H9 (cell line): ENCODE results near the gene RITA1. TPM values are rescaled to one million over a fixed set of nuclear protein-coding genes. Genes with fewer than 3 reads are reported as not detected.

Experiments used
- DNase-seq: peaks from one replicate; pipeline ENCODE4 v3.0.0-alpha.2; 2017
- H2AFZ ChIP-seq: one replicate; pipeline ENCODE4 v1.6.1; 2013; ENCODE audit warnings: mild to moderate bottlenecking, low read length, control low read depth, moderate library complexity
- H2AK5ac ChIP-seq: 2 replicates; pipeline ENCODE4 v1.6.1; 2013; ENCODE audit warnings: low read length, control low read depth, mixed read lengths; ENCODE audit not compliant: insufficient read length
- H2BK120ac ChIP-seq: one replicate; pipeline ENCODE4 v1.6.1; 2013; ENCODE audit warnings: low read depth, mild to moderate bottlenecking, low read length, control low read depth, inconsistent platforms; ENCODE audit not compliant: poor library complexity, severe bottlenecking
- H2BK12ac ChIP-seq: 2 replicates; pipeline ENCODE4 v1.6.1; 2013; ENCODE audit warnings: low read length, control low read depth, mixed read lengths, low read depth; ENCODE audit not compliant: insufficient read length
- H2BK15ac ChIP-seq: 2 replicates; pipeline ENCODE4 v1.6.1; 2013; ENCODE audit warnings: low read depth, low read length, control low read depth
- H2BK20ac ChIP-seq: one replicate; pipeline ENCODE4 v1.6.1; 2013; ENCODE audit warnings: low read depth, mild to moderate bottlenecking, low read length, control low read depth, inconsistent platforms; ENCODE audit not compliant: poor library complexity, severe bottlenecking
- H2BK5ac ChIP-seq: 2 replicates; pipeline ENCODE4 v1.6.1; 2013; ENCODE audit warnings: low read length, control low read depth, mixed read lengths; ENCODE audit not compliant: insufficient read length
- H3K14ac ChIP-seq: 2 replicates; pipeline ENCODE4 v1.6.1; 2013; ENCODE audit warnings: low read length, control low read depth; ENCODE audit not compliant: insufficient read depth
- H3K18ac ChIP-seq: 2 replicates; pipeline ENCODE4 v1.6.1; 2013; ENCODE audit warnings: low read depth, mild to moderate bottlenecking, mixed read lengths, low read length, control low read depth; ENCODE audit not compliant: insufficient read length
- H3K23ac ChIP-seq: 2 replicates; pipeline ENCODE4 v1.6.1; 2013; ENCODE audit warnings: low read length, control low read depth, mixed read lengths, low read depth; ENCODE audit not compliant: insufficient read length
- H3K23me2 ChIP-seq: 2 replicates; pipeline ENCODE4 v1.6.1; 2013; ENCODE audit warnings: low read depth, mild to moderate bottlenecking, mixed read lengths, low read length, control low read depth; ENCODE audit not compliant: insufficient read length, poor library complexity, severe bottlenecking
- H3K27ac ChIP-seq: 2 replicates; pipeline ENCODE4 v1.5.1; 2013; ENCODE audit warnings: low read length, control low read depth, mixed read lengths, low read depth; ENCODE audit not compliant: insufficient read length
- H3K27me3 ChIP-seq: 2 replicates; pipeline ENCODE4 v1.6.1; 2013; ENCODE audit warnings: low read length, control low read depth, inconsistent platforms; ENCODE audit not compliant: insufficient read depth
- H3K4ac ChIP-seq: 2 replicates; pipeline ENCODE4 v1.6.1; 2013; ENCODE audit warnings: low read depth, mild to moderate bottlenecking, control low read depth, inconsistent platforms, low read length, moderate library complexity
- H3K4me1 ChIP-seq: 2 replicates; pipeline ENCODE4 v1.6.1; 2013; ENCODE audit warnings: low read length, control low read depth, inconsistent platforms; ENCODE audit not compliant: insufficient read depth
- H3K4me2 ChIP-seq: 2 replicates; pipeline ENCODE4 v1.6.1; 2013; ENCODE audit warnings: low read length, control low read depth, mixed read lengths; ENCODE audit not compliant: insufficient read length, insufficient read depth
- H3K56ac ChIP-seq: 2 replicates; pipeline ENCODE4 v1.6.1; 2013; ENCODE audit warnings: low read depth, mild to moderate bottlenecking, mixed read lengths, low read length, control low read depth; ENCODE audit not compliant: insufficient read length
- H3K79me1 ChIP-seq: 2 replicates; pipeline ENCODE4 v1.6.1; 2013; ENCODE audit warnings: low read depth, mild to moderate bottlenecking, moderate library complexity, low read length, control low read depth, inconsistent platforms; ENCODE audit not compliant: insufficient read depth, poor library complexity, severe bottlenecking
- H3K79me2 ChIP-seq: 2 replicates; pipeline ENCODE4 v1.6.1; 2013; ENCODE audit warnings: low read length, control low read depth, inconsistent platforms; ENCODE audit not compliant: insufficient read depth
- H3K9ac ChIP-seq: 2 replicates; pipeline ENCODE4 v1.6.1; 2013; ENCODE audit warnings: low read length, control low read depth, mixed read lengths; ENCODE audit not compliant: insufficient read length; ENCODE audit errors: extremely low read depth
- H3K9me3 ChIP-seq: one replicate; pipeline ENCODE4 v1.6.1; 2013; ENCODE audit warnings: low read depth, low read length, inconsistent platforms; ENCODE audit not compliant: control insufficient read depth
- H3T11ph ChIP-seq: one replicate; pipeline ENCODE4 v1.6.1; 2013; ENCODE audit warnings: mild to moderate bottlenecking, low read length, control low read depth, inconsistent platforms
- H4K20me1 ChIP-seq: one replicate; pipeline ENCODE4 v1.6.1; 2013; ENCODE audit not compliant: control insufficient read depth, insufficient read length, insufficient read depth
- H4K5ac ChIP-seq: 2 replicates; pipeline ENCODE4 v1.6.1; 2013; ENCODE audit warnings: low read depth, mild to moderate bottlenecking, mixed read lengths, low read length, control low read depth; ENCODE audit not compliant: insufficient read length
- H4K8ac ChIP-seq: replicated peaks from 2 replicates; pipeline ENCODE4 v1.6.1; 2013; ENCODE audit warnings: low read length, control low read depth, mixed read lengths, low read depth; ENCODE audit not compliant: insufficient read length
- H4K91ac ChIP-seq: 2 replicates; pipeline ENCODE4 v1.6.1; 2013; ENCODE audit warnings: low read depth, mild to moderate bottlenecking, moderate library complexity, mixed read lengths, low read length, control low read depth; ENCODE audit not compliant: insufficient read length
- H3K27ac Mint-ChIP-seq, 3 experiments: 2 replicates in 2 of 3; 3 replicates in 1 of 3; pipeline ENCODE4 v1.8.0; 2020 to 2021; ENCODE audit warnings: mixed read lengths in 3 of 3, mild to moderate bottlenecking in 1 of 3, moderate library complexity in 1 of 3
- H3K27me3 Mint-ChIP-seq: 2 replicates; pipeline ENCODE4 v1.8.0; 2021; ENCODE audit warnings: low read depth, mild to moderate bottlenecking, moderate library complexity, mixed read lengths
- H3K36me3 Mint-ChIP-seq, 3 experiments: 2 replicates in 2 of 3; 3 replicates in 1 of 3; pipeline ENCODE4 v1.8.0; 2020 to 2021; ENCODE audit warnings: low read depth in 3 of 3, mixed read lengths in 3 of 3; ENCODE audit not compliant: insufficient read depth in 1 of 3
- H3K4me1 Mint-ChIP-seq, 2 experiments: 2 replicates each; pipeline ENCODE4 v1.8.0; 2020; ENCODE audit warnings: mixed read lengths in 2 of 2
- H3K4me3 Mint-ChIP-seq, 2 experiments: 2 replicates in 1 of 2; 3 replicates in 1 of 2; pipeline ENCODE4 v1.8.0; 2020 to 2021; ENCODE audit warnings: mild to moderate bottlenecking in 2 of 2, mixed read lengths in 2 of 2, moderate library complexity in 1 of 2
- H3K9me3 Mint-ChIP-seq, 2 experiments: 2 replicates in 1 of 2; 3 replicates in 1 of 2; pipeline ENCODE4 v1.8.0; 2020; ENCODE audit warnings: mild to moderate bottlenecking in 2 of 2, mixed read lengths in 2 of 2, moderate library complexity in 1 of 2
- CTCF ChIP-seq: fragments of 200-600 bp; sonication (generic); conservative IDR thresholded peaks from 3 replicates; pipeline ENCODE4 v1.8.0; 2021; ENCODE audit warnings: antibody characterized with exemption, mild to moderate bottlenecking
- WGBS: extraction: QIAGEN DNeasy Blood & Tissue Kit; methylation state at CpG from one replicate; pipeline ENCODE4 v1.1.7; 2013; ENCODE audit warnings: missing lambda C conversion rate, low lambda C conversion rate, mixed read lengths; ENCODE audit not compliant: insufficient read length; ENCODE audit errors: extremely low coverage; 5-methylcytosine and 5-hydroxymethylcytosine counted together
- total RNA-seq: library from RNA; stranded (reverse); gene quantifications from 2 replicates; pipeline ENCODE4 v1.2.1, GENCODE V29; 2021

Gene RITA1
- total RNA-seq, 1 experiment from 2014 or later = 26.1 TPM

- Histone ChIP-seq H3K4me1 (peaks cover 3% of the 10 kb centered on the region; the same call in 1 of the 2 replicates), H3K79me1 (no peaks in the 10 kb centered on the region), H2BK5ac (no peak overlapping the region), H3K18ac (peak overlapping the region; percentile 70), H3K4ac (no peak overlapping the region), H4K91ac (no peak overlapping the region), H3K23me2 (peaks cover 11% of the 10 kb centered on the region), H3K23ac (no peak overlapping the region), H2BK120ac (no peak overlapping the region), H4K20me1 (no peaks in the 10 kb centered on the region), H3K9ac (no peak overlapping the region), H3K4me2 (peak overlapping the region; percentile 73), H3K27me3 (peaks cover 14% of the 10 kb centered on the region; the same call in 1 of the 2 replicates), H3K56ac (no peak overlapping the region), H3K9me3 (no peaks in the 10 kb centered on the region), H2AK5ac (no peak overlapping the region), H4K8ac (no peak overlapping the region), H2BK12ac (no peak overlapping the region), H2AFZ (no peak overlapping the region), H3T11ph (no peak overlapping the region), H3K14ac (no peak overlapping the region), H2BK20ac (no peak overlapping the region), H4K5ac (no peak overlapping the region), H3K79me2 (no peaks in the 10 kb centered on the region), H3K27ac (no peak overlapping the region), H2BK15ac (no peak overlapping the region)
- WGBS = no CpG with 5 or more reads among the region's 9 CpGs
- no peak for TF ChIP-seq CTCF
- Mint-ChIP-seq H3K27me3 (peaks cover 71% of the 10 kb centered on the region), H3K27ac (no peak overlapping the region; a peak in 2 of 7 replicates), H3K4me1 (peaks cover 15 to 26% of the 10 kb centered on the region in 2 experiments), H3K4me3 (peak overlapping the region; percentile 53 to 69), H3K9me3 (peaks cover 3% of the 10 kb centered on the region in 2 experiments; a peak in 4 of 5 replicates), H3K36me3 (peaks cover 0 to 10% (median 6%) of the 10 kb centered on the region in 3 experiments; a peak in 5 of 7 replicates)
- DNase-seq = no peak
Measured at GRCh38 chr12:113152196-113152834, 33.2 kb upstream of the RITA1 start.
